H1 (cell line): ENCODE data around the gene OTOL1. TPM values are rescaled to one million over a fixed set of nuclear protein-coding genes. Genes with fewer than 3 reads are reported as not detected.

ENCODE experiments used
- BCL11A ChIP-seq, 2 experiments: IDR thresholded peaks; one replicate each; pipeline ENCODE4 v1.6.1; 2011; ENCODE audit warnings: low read depth in 2 of 2, low read length in 2 of 2, mild to moderate bottlenecking in 2 of 2
- CBX5 ChIP-seq: fragments of 300-800, 300-1000 bp; sonication (generic); IDR thresholded peaks from 2 replicates; pipeline ENCODE4 v1.7.1; 2016; ENCODE audit warnings: antibody characterized with exemption, low read length, low read depth
- CTCF ChIP-seq, 3 experiments: IDR thresholded peaks; 1 replicate in 2 of 3; 2 replicates in 1 of 3; pipeline versions ENCODE4 v1.5.1 to v1.6.1; 2011; ENCODE audit warnings: low read length in 3 of 3, mild to moderate bottlenecking in 3 of 3, inconsistent platforms in 2 of 3, low read depth in 1 of 3, moderate library complexity in 1 of 3; ENCODE audit not compliant: insufficient read depth in 1 of 3; ENCODE audit errors: control extremely low read depth in 1 of 3
- POLR2AphosphoS5 ChIP-seq: IDR thresholded peaks from 2 replicates; pipeline ENCODE4 v1.6.1; 2011; ENCODE audit warnings: low read depth, low read length
- SRF ChIP-seq: IDR thresholded peaks from 2 replicates; pipeline ENCODE4 v1.6.1; 2011; ENCODE audit warnings: mild to moderate bottlenecking, low read depth, low read length, moderate library complexity
- TBP ChIP-seq: IDR thresholded peaks from 2 replicates; pipeline ENCODE4 v1.6.1; 2011; ENCODE audit warnings: low read depth, low read length, improper control_type of control experiment
- TCF12 ChIP-seq: IDR thresholded peaks from 2 replicates; pipeline ENCODE4 v1.6.1; 2011; ENCODE audit warnings: low read depth, mild to moderate bottlenecking, low read length
- polyA plus RNA-seq, 7 experiments: library from polyadenylated mRNA; depleted of rRNA in 3 of 7; stranded (reverse) in 5 of 7; unstranded in 2 of 7; fragments of >200 nt in 5 of 7; fragments of 200-250 nt in 2 of 7; gene quantifications; 1 replicate in 5 of 7; 2 replicates in 1 of 7; 4 replicates in 1 of 7; pipeline versions ENCODE4 v1.2.1 to v1.2.3, GENCODE V29; 2011 to 2013; ENCODE audit warnings: missing spikeins in 2 of 7, mixed read lengths in 2 of 7
- total RNA-seq: library from RNA; stranded (reverse); fragmentation: NEBNext Ultra II Directional; extraction: Animal tissue kit (Norgen Biotek cat#: 25700); gene quantifications from 2 replicates; pipeline ENCODE4 v1.2.1, GENCODE V29; 2021

Gene OTOL1
- total and polyA plus RNA-seq, 2 of the 8 experiments (the other 6 are each of a cell fraction or from before 2014, with no cell fraction given), result not detected

DNA sequence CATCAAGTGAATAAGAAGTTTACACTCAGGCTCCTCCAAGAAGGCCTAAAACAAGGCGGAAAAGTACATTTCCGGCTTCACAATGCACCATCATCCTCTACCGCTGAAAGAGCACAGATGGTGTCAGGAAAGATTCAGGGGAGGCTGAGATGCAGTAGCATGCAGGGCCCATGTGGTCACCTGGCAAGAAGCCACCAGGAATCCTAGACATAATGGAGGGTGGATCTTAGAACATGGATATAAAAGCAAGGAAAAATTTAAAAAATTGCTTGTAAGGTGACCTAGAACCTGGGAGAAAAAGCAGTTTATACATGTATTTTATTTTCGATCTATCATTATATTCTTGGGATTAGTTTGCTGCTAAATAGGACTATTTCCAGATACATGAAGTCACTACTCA, 21.9 kb upstream of the OTOL1 start (continued):
- no peak for TF ChIP-seq CTCF (IDR thresholded peaks at IDR 0.05; ENCODE audit: control extremely low read depth in 1 of 3, insufficient read depth in 1 of 3, low read depth in 1 of 3, low read length in 3 of 3)
- no peak for TF ChIP-seq TBP
- TF ChIP-seq TCF12, result no peak
- TF ChIP-seq BCL11A (IDR thresholded peaks at IDR 0.05; ENCODE audit: low read depth in 2 of 2, low read length in 2 of 2), result no peak
- no peak for TF ChIP-seq CBX5
- TF ChIP-seq SRF, result no peak
- no peak for TF ChIP-seq POLR2AphosphoS5
